Measurements from ENCODE around the gene TLE4. TPM values are rescaled to one million over a fixed set of nuclear protein-coding genes. Genes with fewer than 3 reads are reported as not detected.

Gene TLE4
- total RNA-seq, 1 donor from 2014 or later, result 58.0 TPM

DNA sequence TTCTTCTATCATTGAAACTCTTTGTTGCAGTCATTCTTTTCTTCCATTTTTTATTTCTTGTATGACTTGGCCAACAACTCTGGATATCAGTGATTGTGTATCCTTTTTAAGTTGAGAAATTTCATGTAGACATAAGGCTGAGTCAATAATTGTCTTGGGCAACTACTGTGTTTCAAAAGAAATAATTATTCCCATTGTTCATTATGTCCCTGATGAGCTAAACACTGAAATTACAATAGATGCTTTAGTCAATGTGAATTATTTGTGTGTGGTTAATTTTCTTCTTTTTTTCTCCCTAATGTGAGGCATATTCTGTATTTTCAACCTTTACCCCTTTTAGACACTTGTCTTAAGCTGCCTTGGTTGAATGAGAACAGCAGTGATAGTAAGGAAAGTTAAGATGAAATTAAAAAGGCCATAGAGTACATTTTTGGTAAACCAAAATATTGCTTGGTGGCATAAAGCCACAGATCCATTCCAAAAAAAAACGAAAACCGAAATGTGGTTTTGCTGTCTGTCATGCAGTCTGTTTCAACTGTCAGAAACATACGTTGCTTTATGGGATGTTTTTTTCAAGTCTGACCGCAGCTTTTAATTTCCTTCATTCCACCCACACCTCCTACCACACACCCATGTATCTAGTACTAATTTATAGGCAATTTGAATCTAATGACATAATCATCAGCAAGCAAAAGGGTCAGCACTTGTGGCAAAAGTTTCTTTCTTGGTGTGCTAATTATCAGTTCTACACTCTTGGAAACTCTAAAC lies 21.1 kb downstream of the TLE4 start:
- intact Hi-C loops (cut with DNase I), result no loop called here
- Histone ChIP-seq H3K27ac (no peak overlapping the region), H3K4me1 (no peaks in the 10 kb centered on the region), H3K36me3 (no peaks in the 10 kb centered on the region), H3K27me3 (no peaks in the 10 kb centered on the region), H3K9me3 (no peaks in the 10 kb centered on the region), H3K4me3 (no peak overlapping the region)
- TF ChIP-seq, protein P1, sequence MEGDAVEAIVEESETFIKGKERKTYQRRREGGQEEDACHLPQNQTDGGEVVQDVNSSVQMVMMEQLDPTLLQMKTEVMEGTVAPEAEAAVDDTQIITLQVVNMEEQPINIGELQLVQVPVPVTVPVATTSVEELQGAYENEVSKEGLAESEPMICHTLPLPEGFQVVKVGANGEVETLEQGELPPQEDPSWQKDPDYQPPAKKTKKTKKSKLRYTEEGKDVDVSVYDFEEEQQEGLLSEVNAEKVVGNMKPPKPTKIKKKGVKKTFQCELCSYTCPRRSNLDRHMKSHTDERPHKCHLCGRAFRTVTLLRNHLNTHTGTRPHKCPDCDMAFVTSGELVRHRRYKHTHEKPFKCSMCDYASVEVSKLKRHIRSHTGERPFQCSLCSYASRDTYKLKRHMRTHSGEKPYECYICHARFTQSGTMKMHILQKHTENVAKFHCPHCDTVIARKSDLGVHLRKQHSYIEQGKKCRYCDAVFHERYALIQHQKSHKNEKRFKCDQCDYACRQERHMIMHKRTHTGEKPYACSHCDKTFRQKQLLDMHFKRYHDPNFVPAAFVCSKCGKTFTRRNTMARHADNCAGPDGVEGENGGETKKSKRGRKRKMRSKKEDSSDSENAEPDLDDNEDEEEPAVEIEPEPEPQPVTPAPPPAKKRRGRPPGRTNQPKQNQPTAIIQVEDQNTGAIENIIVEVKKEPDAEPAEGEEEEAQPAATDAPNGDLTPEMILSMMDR (IDR thresholded peaks at IDR 0.05), result no peak
- no peak for DNase-seq (ENCODE audit: low spot score in 2 of 2)

DNA sequence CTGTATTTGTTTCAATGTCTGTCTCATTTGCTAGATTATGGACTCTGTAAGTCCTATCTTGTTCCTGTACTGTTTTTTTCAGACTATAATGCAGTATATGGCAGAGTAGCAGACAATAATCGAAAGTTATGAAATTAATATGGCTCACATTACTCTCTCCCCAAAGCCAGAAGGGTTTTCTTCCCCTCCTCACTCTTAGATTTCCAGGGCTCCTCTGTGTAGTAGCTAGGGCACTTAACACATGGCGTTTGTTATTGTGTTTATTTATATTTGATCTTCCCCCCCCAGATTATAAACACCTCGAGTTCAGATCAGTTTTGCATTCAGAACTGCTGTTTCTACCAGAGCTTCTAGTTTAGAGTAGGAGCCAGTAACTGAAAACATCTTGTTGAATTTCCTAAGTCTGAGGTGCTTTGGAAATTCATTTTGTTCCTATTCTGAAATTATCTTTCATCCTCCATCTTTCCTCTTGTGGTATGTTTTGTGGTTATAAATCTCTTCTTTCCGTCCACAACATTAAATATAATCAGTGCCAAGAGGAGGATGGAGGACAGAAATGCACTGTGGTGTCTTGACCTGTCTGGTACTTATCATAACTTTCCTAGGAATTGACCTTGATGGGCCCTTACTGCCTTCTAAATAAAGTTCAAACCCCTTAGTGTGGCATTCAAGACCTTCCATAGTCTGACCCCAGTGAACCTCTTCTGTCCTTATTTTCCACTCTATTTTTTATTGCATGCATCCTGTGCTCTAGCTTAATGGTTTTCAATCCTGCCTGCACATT lies 27.0 kb downstream of the TLE4 start:
- Histone ChIP-seq H3K4me3 (no peak overlapping the region), H3K4me1 (no peaks in the 10 kb centered on the region), H3K27ac (no peak overlapping the region), H3K9me3 (peaks cover 0 to 8% of the 10 kb centered on the region in 2 donors), H3K36me3 (no peaks in the 10 kb centered on the region), H3K27me3 (no peaks in the 10 kb centered on the region)
- intact Hi-C loops (cut with DNase I), result no loop called here
- no peak for DNase-seq (ENCODE audit: low spot score in 2 of 2)
- TF ChIP-seq, protein P1 (IDR thresholded peaks at IDR 0.05), result no peak

DNA sequence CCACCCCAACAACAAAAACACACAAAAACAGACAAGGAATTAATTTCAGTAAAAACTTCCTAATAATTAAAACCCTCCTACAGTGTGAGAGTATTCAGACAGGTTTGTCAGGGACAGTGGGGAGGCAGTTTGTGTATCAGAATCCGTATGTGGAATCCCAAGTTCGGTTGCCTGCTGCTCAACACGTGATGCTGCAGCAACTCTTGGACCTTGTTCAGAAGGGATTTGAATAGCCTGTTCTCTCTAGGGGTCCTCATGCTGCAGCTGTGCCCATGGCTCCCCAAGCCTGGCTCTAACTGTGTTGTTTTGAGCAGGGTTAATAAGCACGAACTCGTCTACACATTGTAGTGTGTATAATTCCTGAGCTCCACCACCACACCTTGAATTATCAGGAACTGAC lies 28.7 kb downstream of the TLE4 start:
- Histone ChIP-seq H3K4me1 (no peaks in the 10 kb centered on the region), H3K27ac (no peak overlapping the region), H3K27me3 (no peaks in the 10 kb centered on the region), H3K36me3 (no peaks in the 10 kb centered on the region), H3K4me3 (no peak overlapping the region), H3K9me3 (peaks cover 0 to 8% of the 10 kb centered on the region in 2 donors)
- DNase-seq (ENCODE audit: low spot score in 2 of 2), result no peak
- TF ChIP-seq, protein P1 (IDR thresholded peaks at IDR 0.05), result no peak
- intact Hi-C loops (cut with DNase I), result no loop called here

DNA sequence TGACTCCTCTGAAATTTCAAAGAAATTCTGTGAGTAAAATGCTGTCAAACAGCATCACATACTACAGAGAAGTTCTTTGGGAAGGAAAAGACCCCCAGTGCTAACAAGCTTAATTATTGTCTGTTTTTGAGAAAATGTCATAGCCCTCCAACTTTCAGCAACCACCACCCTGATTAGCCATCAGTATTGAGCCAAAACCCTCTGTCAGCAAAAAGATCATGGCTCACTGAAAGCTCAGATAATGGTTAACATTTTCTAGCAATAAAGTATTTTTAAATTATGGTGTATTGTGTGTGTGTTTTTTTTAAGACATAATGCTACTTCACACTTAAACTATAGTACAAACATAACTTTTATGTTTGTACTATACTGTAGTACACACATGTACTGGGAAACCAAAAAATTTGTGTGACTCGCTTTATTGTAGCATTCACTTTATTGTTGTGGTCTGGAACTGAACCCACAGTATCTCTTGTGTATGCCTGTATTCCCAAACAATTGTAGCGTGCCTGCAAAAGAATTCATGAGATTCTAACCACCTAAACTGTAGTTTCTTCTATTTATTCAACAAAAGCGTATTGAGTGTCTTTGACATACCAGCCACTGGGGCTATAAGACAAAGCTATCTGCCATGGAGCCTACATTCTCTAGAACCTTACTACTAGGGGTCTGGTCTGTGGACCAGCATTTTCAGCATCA lies 31.6 kb downstream of the TLE4 start:
- no peak overlapping the region for H3K27ac ChIP-seq
- no peaks in the 10 kb centered on the region for H3K4me1 ChIP-seq
- no peaks in the 10 kb centered on the region for H3K36me3 ChIP-seq
- H3K27me3 ChIP-seq, result no peaks in the 10 kb centered on the region
- TF ChIP-seq, protein P1 (IDR thresholded peaks at IDR 0.05), result no peak
- no peak for DNase-seq (ENCODE audit: low spot score in 2 of 2)
- intact Hi-C loops (cut with DNase I), result no loop called here
- peaks cover 0 to 8% of the 10 kb centered on the region in 2 donors for H3K9me3 ChIP-seq
- no peak overlapping the region for H3K4me3 ChIP-seq

DNA sequence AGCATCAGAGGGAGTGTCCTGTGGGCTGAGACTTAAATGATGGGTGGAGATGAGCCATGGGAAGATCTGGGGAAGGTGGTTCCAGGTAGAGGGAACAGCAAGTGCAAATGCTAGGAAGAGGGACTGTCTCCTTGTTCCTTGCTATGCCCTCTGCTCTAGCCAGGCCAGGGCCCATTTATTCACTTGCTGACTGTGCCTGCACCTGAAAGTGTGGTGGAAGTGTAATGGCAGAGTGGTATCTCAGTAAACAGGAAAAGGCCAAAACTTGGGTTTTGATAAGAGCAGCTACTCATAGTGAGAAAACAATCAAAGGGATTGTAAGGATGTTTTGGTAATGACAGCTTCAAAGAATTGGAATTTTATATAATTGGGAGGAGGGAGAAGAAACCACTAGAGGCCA lies 32.4 kb downstream of the TLE4 start:
- intact Hi-C loops (cut with DNase I), result no loop called here
- TF ChIP-seq, protein P1 (IDR thresholded peaks at IDR 0.05), result no peak
- Histone ChIP-seq H3K4me3 (no peak overlapping the region), H3K36me3 (no peaks in the 10 kb centered on the region), H3K9me3 (peaks cover 0 to 8% of the 10 kb centered on the region in 2 donors), H3K27ac (no peak overlapping the region), H3K27me3 (no peaks in the 10 kb centered on the region), H3K4me1 (no peaks in the 10 kb centered on the region)
- DNase-seq (ENCODE audit: low spot score in 2 of 2), result no peak

Measured in ascending aorta (tissue), 2 donors.